ENCODE data around the gene PSTPIP1.

- TF ChIP-seq POLR2A (IDR thresholded peaks at IDR 0.05; ENCODE audit: low read length), result no peak
- TF ChIP-seq GATA1 (IDR thresholded peaks at IDR 0.05; ENCODE audit: low read depth, low read length), result no peak
Observed at GRCh38 chr15:77039848-77040247, 44.9 kb downstream of the PSTPIP1 start.

Measured in erythroblast (primary cell).